GM19023 (cell line): Measurements from ENCODE around the gene WNK2.

Experiments
- ATAC-seq: cut with Tn5 transposase; IDR thresholded peaks from one replicate; pipeline ENCODE4 v1.9.1; 2021; ENCODE audit warnings: mild to moderate bottlenecking, moderate library complexity; ENCODE audit not compliant: unreplicated experiment

The WNK2 gene

GRCh38 chr9:93212409-93212808 lies 28.5 kb downstream of the WNK2 start:
- ATAC-seq = no peak

GRCh38 chr9:93216073-93216365 lies 32.1 kb downstream of the WNK2 start:
- ATAC-seq = no peak

- ATAC-seq = no peak
Observed at GRCh38 chr9:93217706-93218105, 33.8 kb downstream of the WNK2 start.

- no peak for ATAC-seq
Observed at GRCh38 chr9:93218161-93218560, 34.2 kb downstream of the WNK2 start.

- no peak for ATAC-seq
Observed at GRCh38 chr9:93218671-93219420, 34.9 kb downstream of the WNK2 start.

- ATAC-seq = no peak
Observed at GRCh38 chr9:93219692-93220091, 35.8 kb downstream of the WNK2 start.

GRCh38 chr9:93220627-93221026 lies 36.7 kb downstream of the WNK2 start:
- ATAC-seq = no peak

GRCh38 chr9:93221044-93221443 lies 37.1 kb downstream of the WNK2 start:
- no peak for ATAC-seq

- ATAC-seq = no peak
Observed at GRCh38 chr9:93222890-93223259, 38.9 kb downstream of the WNK2 start.

- no peak for ATAC-seq
Observed at GRCh38 chr9:93223260-93224180, 39.6 kb downstream of the WNK2 start.

- no peak for ATAC-seq
Observed at GRCh38 chr9:93224591-93224990, 40.7 kb downstream of the WNK2 start.

- no peak for ATAC-seq
Observed at GRCh38 chr9:93225417-93225816, 41.5 kb downstream of the WNK2 start.

GRCh38 chr9:93225892-93226291 lies 42.0 kb downstream of the WNK2 start:
- ATAC-seq = no peak

- no peak for ATAC-seq
Observed at GRCh38 chr9:93226819-93227218, 42.9 kb downstream of the WNK2 start.

- ATAC-seq = no peak
Observed at GRCh38 chr9:93228030-93228429, 44.1 kb downstream of the WNK2 start.

GRCh38 chr9:93228453-93228852 lies 44.5 kb downstream of the WNK2 start:
- ATAC-seq = no peak

- ATAC-seq = no peak
Observed at GRCh38 chr9:93229636-93230035, 45.7 kb downstream of the WNK2 start.

- ATAC-seq = no peak
Observed at GRCh38 chr9:93230185-93230584, 46.2 kb downstream of the WNK2 start.

- no peak for ATAC-seq
Observed at GRCh38 chr9:93230601-93231000, 46.7 kb downstream of the WNK2 start.

- no peak for ATAC-seq
Observed at GRCh38 chr9:93231121-93231694, 47.3 kb downstream of the WNK2 start.

GRCh38 chr9:93231716-93232115 lies 47.8 kb downstream of the WNK2 start:
- no peak for ATAC-seq

- no peak for ATAC-seq
Observed at GRCh38 chr9:93232388-93232960, 48.5 kb downstream of the WNK2 start.
